Measurements from ENCODE around the gene MICAL1. TPM values are rescaled to one million over a fixed set of nuclear protein-coding genes. Genes with fewer than 3 reads are reported as not detected.

The MICAL1 gene
- total RNA-seq, 3 donors from 2014 or later = 23.6 to 29.8 (median 25.5) TPM

- Histone ChIP-seq H3K4me3 (no peak overlapping the region), H3K9me3 (no peaks in the 10 kb centered on the region), H3K27ac (no peak overlapping the region), H3K27me3 (no peaks in the 10 kb centered on the region), H3K36me3 (no peaks in the 10 kb centered on the region), H3K4me1 (no peaks in the 10 kb centered on the region)
- DNase-seq (ENCODE audit: low spot score in 2 of 2) = no peak
- intact Hi-C loops (cut with DNase I; ENCODE audit: low total_unique reads) = no loop called here
- TF ChIP-seq POLR2AphosphoS5 (IDR thresholded peaks at IDR 0.05) = no peak
- TF ChIP-seq POLR2A (IDR thresholded peaks at IDR 0.05) = no peak
- TF ChIP-seq, protein P1, sequence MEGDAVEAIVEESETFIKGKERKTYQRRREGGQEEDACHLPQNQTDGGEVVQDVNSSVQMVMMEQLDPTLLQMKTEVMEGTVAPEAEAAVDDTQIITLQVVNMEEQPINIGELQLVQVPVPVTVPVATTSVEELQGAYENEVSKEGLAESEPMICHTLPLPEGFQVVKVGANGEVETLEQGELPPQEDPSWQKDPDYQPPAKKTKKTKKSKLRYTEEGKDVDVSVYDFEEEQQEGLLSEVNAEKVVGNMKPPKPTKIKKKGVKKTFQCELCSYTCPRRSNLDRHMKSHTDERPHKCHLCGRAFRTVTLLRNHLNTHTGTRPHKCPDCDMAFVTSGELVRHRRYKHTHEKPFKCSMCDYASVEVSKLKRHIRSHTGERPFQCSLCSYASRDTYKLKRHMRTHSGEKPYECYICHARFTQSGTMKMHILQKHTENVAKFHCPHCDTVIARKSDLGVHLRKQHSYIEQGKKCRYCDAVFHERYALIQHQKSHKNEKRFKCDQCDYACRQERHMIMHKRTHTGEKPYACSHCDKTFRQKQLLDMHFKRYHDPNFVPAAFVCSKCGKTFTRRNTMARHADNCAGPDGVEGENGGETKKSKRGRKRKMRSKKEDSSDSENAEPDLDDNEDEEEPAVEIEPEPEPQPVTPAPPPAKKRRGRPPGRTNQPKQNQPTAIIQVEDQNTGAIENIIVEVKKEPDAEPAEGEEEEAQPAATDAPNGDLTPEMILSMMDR (IDR thresholded peaks at IDR 0.05) = no peak
These were observed 4.7 kb upstream of the MICAL1 start for GRCh38 chr6:109460161-109460829.

DNA sequence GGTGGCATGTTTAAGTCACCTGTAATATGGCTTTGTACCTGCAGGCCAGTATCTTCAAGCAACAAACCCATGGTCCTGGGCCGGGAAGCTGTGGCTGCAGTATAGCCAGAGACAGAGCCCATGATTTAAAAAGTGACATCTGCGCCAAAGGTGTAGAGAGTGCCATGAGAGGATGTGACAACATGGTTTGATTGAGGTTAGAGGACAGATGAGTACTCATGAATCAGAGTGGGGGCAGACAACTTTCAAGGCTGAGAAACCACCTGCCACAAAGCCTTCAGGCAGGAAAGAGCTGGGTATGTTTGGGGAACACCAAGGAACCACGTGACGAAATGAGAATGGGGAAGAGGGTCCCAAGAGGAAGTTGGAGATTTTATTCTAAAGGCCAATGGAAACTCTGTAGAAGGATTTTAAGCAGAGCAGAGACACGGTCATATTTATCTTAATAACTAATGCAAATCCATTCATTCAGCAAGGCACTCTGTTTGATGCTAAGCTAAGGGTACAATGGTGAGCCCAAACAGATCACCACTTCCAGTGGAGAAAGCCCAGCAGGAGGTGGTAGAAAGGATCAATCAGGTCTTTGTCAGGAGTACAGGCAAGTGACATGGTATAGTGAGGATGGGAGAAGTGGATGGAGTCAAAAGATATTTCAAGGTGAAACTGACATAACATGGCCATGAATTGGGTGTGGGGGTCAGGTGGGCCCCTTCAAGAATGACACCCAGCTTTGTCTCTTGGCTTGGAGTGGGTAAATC lies 3.4 kb upstream of the MICAL1 start:
- intact Hi-C loops (cut with DNase I; ENCODE audit: low total_unique reads) = no loop called here
- Histone ChIP-seq H3K9me3 (no peaks in the 10 kb centered on the region), H3K4me1 (no peaks in the 10 kb centered on the region), H3K4me3 (no peak overlapping the region), H3K27ac (peak overlapping the region in 1 of 2 donors; percentile 10), H3K27me3 (no peaks in the 10 kb centered on the region), H3K36me3 (no peaks in the 10 kb centered on the region)
- TF ChIP-seq, protein P1 (IDR thresholded peaks at IDR 0.05) = no peak
- no peak for TF ChIP-seq POLR2AphosphoS5 (IDR thresholded peaks at IDR 0.05)
- TF ChIP-seq POLR2A (IDR thresholded peaks at IDR 0.05) = no peak
- no peak for DNase-seq (ENCODE audit: low spot score in 2 of 2)

- Histone ChIP-seq H3K4me1 (no peaks in the 10 kb centered on the region), H3K4me3 (no peak overlapping the region), H3K9me3 (no peaks in the 10 kb centered on the region), H3K27ac (peak overlapping the region; percentile 20 to 25), H3K27me3 (no peaks in the 10 kb centered on the region), H3K36me3 (no peaks in the 10 kb centered on the region)
- no peak for DNase-seq (ENCODE audit: low spot score in 2 of 2)
- no peak for TF ChIP-seq POLR2AphosphoS5 (IDR thresholded peaks at IDR 0.05)
- intact Hi-C loops (cut with DNase I; ENCODE audit: low total_unique reads) = no loop called here
These were observed 2.0 kb upstream of the MICAL1 start for GRCh38 chr6:109457562-109457996.

DNA sequence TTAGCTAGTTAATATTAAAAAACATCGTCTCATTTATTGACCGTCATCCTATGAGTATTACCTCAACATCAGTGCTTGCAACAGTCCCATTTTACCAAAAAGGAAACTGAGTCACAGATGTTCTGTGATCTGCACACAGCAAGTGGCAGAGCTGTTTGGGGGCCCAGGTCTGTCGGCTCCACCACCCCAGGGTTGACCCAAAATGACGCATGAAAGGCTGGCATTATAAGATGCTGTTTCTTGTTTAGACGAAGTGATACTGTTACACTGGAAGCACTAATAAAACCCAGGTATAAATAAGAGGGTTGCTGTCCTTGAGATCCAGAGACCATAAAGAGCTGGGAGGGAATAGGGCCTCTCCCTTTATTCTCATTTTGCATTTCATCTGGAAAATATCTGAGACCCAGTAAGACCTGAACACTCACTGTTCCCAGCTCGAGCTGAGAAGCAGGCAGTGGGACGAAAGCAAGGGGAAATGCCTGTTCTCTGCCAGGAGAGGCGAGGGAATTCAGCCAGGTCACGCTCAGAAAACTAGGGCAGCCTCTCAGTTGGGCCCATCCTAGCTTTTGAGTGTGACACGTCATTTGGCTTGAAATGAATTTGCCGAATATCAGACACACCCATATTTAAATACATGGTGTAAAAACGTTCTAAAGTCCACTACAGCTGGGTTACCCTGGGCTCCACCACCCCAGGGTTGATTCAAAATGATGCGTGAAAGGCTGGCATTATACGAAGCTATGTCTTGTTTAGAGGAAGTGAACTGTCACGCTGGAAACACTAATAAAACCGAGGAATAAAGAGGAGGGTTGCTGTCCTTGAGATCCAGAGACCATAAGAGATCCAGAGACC lies 1.4 kb upstream of the MICAL1 start:
- Histone ChIP-seq H3K4me1 (no peaks in the 10 kb centered on the region), H3K36me3 (no peaks in the 10 kb centered on the region), H3K9me3 (no peaks in the 10 kb centered on the region), H3K27ac (peak overlapping the region; percentile 20 to 25), H3K27me3 (no peaks in the 10 kb centered on the region), H3K4me3 (peak overlapping the region in 1 of 3 donors; percentile 62)
- no peak for DNase-seq (ENCODE audit: low spot score in 2 of 2)
- TF ChIP-seq, protein P1 (IDR thresholded peaks at IDR 0.05) = no peak
- TF ChIP-seq POLR2AphosphoS5 (IDR thresholded peaks at IDR 0.05) (no peak), POLR2A (IDR thresholded peaks at IDR 0.05) (no peak)
- intact Hi-C loops (cut with DNase I; ENCODE audit: low total_unique reads) = no loop called here

GRCh38 chr6:109456111-109456583 lies 575 bp upstream of the MICAL1 start:
- H3K27me3 ChIP-seq = no peaks in the 10 kb centered on the region
- H3K36me3 ChIP-seq = no peaks in the 10 kb centered on the region
- intact Hi-C loops (cut with DNase I; ENCODE audit: low total_unique reads) = no loop called here
- no peaks in the 10 kb centered on the region for H3K4me1 ChIP-seq
- TF ChIP-seq, protein P1 (IDR thresholded peaks at IDR 0.05) = no peak
- TF ChIP-seq POLR2A (IDR thresholded peaks at IDR 0.05) (no peak), POLR2AphosphoS5 (IDR thresholded peaks at IDR 0.05) (no peak)
- peak overlapping the region; percentile 69 to 73 for H3K27ac ChIP-seq
- peak overlapping the region; percentile 62 to 82 (median 77) for H3K4me3 ChIP-seq
- no peaks in the 10 kb centered on the region for H3K9me3 ChIP-seq
- no peak for DNase-seq (ENCODE audit: low spot score in 2 of 2)

Measured in breast epithelium (tissue), 4 donors.